ENCODE measurements around the gene NAGPA. TPM values are rescaled to one million over a fixed set of nuclear protein-coding genes. Genes with fewer than 3 reads are reported as not detected.
A peak's percentile ranks its signal among the peaks of the same experiment; 100 is the strongest.

NAGPA gene
- total and polyA plus RNA-seq, 2 of the 13 experiments (the other 11 are each of a cell fraction or from before 2014, with no cell fraction given): 27.1 to 60.3 TPM

DNA sequence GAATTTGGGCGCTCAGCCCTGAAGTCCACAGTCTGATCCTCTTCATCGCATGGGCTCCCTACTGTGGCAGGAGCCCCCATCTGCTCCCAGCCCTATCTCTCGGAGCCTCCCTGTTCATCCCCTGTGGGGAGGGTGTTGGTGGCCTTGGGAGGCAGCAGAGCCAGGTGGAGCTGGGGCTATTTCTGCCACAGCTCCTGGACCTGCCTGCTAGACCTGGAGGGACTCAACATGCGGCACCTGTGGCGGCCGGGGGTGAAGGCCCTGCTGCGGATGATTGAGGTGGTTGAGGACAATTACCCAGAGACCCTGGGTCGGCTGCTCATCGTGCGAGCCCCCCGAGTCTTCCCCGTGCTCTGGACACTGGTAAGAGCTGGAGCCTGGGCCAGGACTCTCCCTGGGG lies 30.5 kb downstream of the NAGPA start (continued):
- TF ChIP-seq ZNF891 (CRISPR knock-in tag; IDR thresholded peaks at IDR 0.05) (no peak), SRSF9 (IDR thresholded peaks at IDR 0.05; ENCODE audit: borderline replicate concordance, insufficient read depth, low read depth, low read length, poor library complexity, severe bottlenecking) (no peak), ZNF496 (CRISPR knock-in tag; IDR thresholded peaks at IDR 0.05; ENCODE audit: insufficient replicate concordance) (no peak), AHR (CRISPR knock-in tag; IDR thresholded peaks at IDR 0.05) (peak; percentile 26; the same call in 1 of the 2 replicates), CBX1 (IDR thresholded peaks at IDR 0.05; ENCODE audit: low read depth) (no peak), ZNF788 (CRISPR knock-in tag; IDR thresholded peaks at IDR 0.05; ENCODE audit: borderline replicate concordance) (no peak), ZFY (CRISPR knock-in tag; IDR thresholded peaks at IDR 0.05) (no peak), RAD51 (IDR thresholded peaks at IDR 0.05; ENCODE audit: borderline replicate concordance) (no peak)

DNA sequence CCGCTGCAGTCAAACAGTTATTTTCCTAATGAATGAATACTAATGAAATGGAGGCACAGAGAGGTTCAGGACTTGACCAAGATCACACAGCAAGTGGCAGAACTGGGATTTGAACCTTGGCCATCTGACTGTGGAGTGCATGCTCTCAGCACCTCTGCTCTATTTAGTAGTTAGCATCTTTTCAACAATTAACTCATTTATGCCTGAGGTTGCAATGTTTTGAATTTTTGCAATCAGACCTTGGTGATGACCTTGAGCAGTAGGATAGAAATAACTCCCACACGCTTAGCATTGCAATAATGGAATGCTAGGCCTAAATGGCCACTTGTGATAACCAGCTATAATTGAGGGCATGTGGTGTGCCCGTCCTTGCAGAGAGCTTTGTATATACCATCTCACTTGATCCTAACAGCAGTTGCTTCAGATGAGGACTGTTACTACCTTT lies 31.0 kb downstream of the NAGPA start:
- H3K4me3 ChIP-seq (replicated peaks in 1 of 3; ENCODE audit: insufficient read depth in 1 of 3, low read depth in 2 of 3, low read length in 3 of 3): no peak overlapping the region
- H4K20me1 ChIP-seq (ENCODE audit: insufficient read depth, low read length): no peaks in the 10 kb centered on the region
- H2AFZ ChIP-seq (ENCODE audit: low read length): no peak overlapping the region
- ATAC-seq: peak; percentile 51
- CTCF ChIA-PET (ENCODE audit: low intra/inter-chr PET ratio, low total read pairs): no interaction called here
- peaks cover 33% of the 10 kb centered on the region for H3K4me1 ChIP-seq (ENCODE audit: insufficient read depth, low read length)
- H3K27me3 ChIP-seq (ENCODE audit: control insufficient read depth in 1 of 2, insufficient read depth in 2 of 2, low read length in 2 of 2): peaks cover 13 to 53% of the 10 kb centered on the region in 2 experiments; a peak in 4 of 5 replicates
- H3K9me3 ChIP-seq (ENCODE audit: low read length): no peaks in the 10 kb centered on the region
- H3K9ac ChIP-seq (ENCODE audit: insufficient read depth, low read depth, low read length): no peak overlapping the region
- WGBS (ENCODE audit: low lambda C conversion rate): 35% methylated on average over 3 of the region's 3 CpGs
- peak; percentile 88 for FAIRE-seq
- H3K27ac ChIP-seq (ENCODE audit: extremely low read length, insufficient read depth, low read length): no peak overlapping the region
- in situ Hi-C loops (cut with HindIII; ENCODE audit: extremely low pct_ligation_motif_present, low pct_unique_long_range_greater_than_20kb): no loop called here
- no peaks in the 10 kb centered on the region for H3K79me2 ChIP-seq (ENCODE audit: insufficient read depth, low read length)
- peak; percentile 64 for DNase-seq (ENCODE audit: low spot score)
- BruUV-seq (replicated peaks): no TSS peak
- intact Hi-C loops (cut with micrococcal nuclease; ENCODE audit: unreplicated experiment): no loop called here
- no peaks in the 10 kb centered on the region for H3K36me3 ChIP-seq (replicated peaks in 1 of 2; ENCODE audit: control insufficient read depth in 1 of 2, insufficient read depth in 2 of 2, low read length in 2 of 2)
- POLR2A ChIA-PET: interaction anchor here (1.3 to 1.5 kb wide), 2 partner anchors 32 to 96 kb away, joined by 3 to 5 read pairs; no protein-coding TSS in a partner anchor
- no peak overlapping the region for H3K4me2 ChIP-seq (ENCODE audit: low read depth, low read length)
- TF ChIP-seq SOX6 (IDR thresholded peaks at IDR 0.05) (no peak), SOX6 (CRISPR knock-in tag; IDR thresholded peaks at IDR 0.05) (0 out of 2 replicates have a peak, but pooled peaks have one; percentile 11), FLYWCH1 (CRISPR knock-in tag; IDR thresholded peaks at IDR 0.05) (no peak), IKZF4 (CRISPR knock-in tag; IDR thresholded peaks at IDR 0.05; ENCODE audit: borderline replicate concordance, low read depth, not compliant biosample characterization) (no peak), PITX1 (CRISPR knock-in tag; IDR thresholded peaks at IDR 0.05) (no peak), TBX3 (IDR thresholded peaks at IDR 0.05; ENCODE audit: borderline replicate concordance) (peak; percentile 54; the same call in 1 of the 2 replicates), RCOR2 (CRISPR knock-in tag; IDR thresholded peaks at IDR 0.05) (peak; percentile 51; the same call in 1 of the 2 replicates), ZNF292 (CRISPR knock-in tag; IDR thresholded peaks at IDR 0.05; ENCODE audit: borderline replicate concordance, low read depth) (no peak), ZFX (CRISPR knock-in tag; IDR thresholded peaks at IDR 0.05; ENCODE audit: low read depth) (peak; percentile 49; the same call in 1 of the 2 replicates), FOXC1 (CRISPR knock-in tag; IDR thresholded peaks at IDR 0.05; ENCODE audit: borderline replicate concordance) (no peak)
- TF ChIP-seq, protein P1, sequence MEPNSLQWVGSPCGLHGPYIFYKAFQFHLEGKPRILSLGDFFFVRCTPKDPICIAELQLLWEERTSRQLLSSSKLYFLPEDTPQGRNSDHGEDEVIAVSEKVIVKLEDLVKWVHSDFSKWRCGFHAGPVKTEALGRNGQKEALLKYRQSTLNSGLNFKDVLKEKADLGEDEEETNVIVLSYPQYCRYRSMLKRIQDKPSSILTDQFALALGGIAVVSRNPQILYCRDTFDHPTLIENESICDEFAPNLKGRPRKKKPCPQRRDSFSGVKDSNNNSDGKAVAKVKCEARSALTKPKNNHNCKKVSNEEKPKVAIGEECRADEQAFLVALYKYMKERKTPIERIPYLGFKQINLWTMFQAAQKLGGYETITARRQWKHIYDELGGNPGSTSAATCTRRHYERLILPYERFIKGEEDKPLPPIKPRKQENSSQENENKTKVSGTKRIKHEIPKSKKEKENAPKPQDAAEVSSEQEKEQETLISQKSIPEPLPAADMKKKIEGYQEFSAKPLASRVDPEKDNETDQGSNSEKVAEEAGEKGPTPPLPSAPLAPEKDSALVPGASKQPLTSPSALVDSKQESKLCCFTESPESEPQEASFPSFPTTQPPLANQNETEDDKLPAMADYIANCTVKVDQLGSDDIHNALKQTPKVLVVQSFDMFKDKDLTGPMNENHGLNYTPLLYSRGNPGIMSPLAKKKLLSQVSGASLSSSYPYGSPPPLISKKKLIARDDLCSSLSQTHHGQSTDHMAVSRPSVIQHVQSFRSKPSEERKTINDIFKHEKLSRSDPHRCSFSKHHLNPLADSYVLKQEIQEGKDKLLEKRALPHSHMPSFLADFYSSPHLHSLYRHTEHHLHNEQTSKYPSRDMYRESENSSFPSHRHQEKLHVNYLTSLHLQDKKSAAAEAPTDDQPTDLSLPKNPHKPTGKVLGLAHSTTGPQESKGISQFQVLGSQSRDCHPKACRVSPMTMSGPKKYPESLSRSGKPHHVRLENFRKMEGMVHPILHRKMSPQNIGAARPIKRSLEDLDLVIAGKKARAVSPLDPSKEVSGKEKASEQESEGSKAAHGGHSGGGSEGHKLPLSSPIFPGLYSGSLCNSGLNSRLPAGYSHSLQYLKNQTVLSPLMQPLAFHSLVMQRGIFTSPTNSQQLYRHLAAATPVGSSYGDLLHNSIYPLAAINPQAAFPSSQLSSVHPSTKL (CRISPR knock-in tag; IDR thresholded peaks at IDR 0.05): peak; percentile 61
- TF ChIP-seq, protein P2, sequence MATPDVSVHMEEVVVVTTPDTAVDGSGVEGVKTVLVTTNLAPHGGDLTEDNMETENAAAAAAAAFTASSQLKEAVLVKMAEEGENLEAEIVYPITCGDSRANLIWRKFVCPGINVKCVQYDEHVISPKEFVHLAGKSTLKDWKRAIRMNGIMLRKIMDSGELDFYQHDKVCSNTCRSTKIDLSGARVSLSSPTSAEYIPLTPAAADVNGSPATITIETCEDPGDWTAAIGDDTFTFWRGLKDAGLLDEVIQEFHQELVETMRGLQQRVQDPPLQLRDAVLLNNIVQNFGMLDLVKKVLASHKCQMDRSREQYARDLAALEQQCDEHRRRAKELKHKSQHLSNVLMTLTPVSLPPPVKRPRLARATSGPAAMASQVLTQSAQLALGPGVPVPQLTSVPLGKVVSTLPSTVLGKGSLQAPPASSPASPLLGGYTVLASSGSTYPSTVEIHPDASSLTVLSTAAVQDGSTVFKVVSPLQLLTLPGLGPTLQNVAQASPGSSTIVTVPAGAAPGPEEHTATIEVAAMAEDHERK (CRISPR knock-in tag; IDR thresholded peaks at IDR 0.05; ENCODE audit: low read depth): no peak

Data from HepG2 (cell line).